Fibroblast of lung (primary cell): Measurements from ENCODE around the gene SUMF2.

Source experiments
- EZH2 ChIP-seq: IDR thresholded peaks from 2 replicates; pipeline ENCODE4 v1.5.1; 2012; ENCODE audit warnings: low read length, control low read depth, mild to moderate bottlenecking; ENCODE audit errors: missing control alignments
- TF ChIP-seq, protein P1 (sequence below), 2 donors: IDR thresholded peaks in 1 of 2; conservative IDR thresholded peaks in 1 of 2; 1 replicate in 1 of 2; 2 replicates in 1 of 2; pipeline ENCODE4 v1.5.1; 2011 to 2012; ENCODE audit warnings: low read length in 2 of 2, control low read depth in 1 of 2, inconsistent platforms in 1 of 2, low read depth in 1 of 2, mild to moderate bottlenecking in 1 of 2

DNA sequence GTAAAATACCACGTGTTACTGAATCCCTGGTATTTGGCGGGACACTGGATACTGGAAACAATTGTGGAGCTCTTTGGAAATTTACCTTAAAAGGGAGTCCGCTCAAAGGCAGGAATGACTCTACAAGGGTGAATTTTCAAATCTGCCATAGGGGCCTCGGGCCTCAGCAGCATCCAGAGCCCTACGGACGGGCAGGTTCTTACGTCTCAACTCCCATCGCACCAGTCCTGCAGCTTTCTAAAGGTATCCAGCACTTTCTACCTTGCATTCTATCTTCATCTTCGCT is 13.1 kb upstream of the SUMF2 start:
- TF ChIP-seq, protein P1, sequence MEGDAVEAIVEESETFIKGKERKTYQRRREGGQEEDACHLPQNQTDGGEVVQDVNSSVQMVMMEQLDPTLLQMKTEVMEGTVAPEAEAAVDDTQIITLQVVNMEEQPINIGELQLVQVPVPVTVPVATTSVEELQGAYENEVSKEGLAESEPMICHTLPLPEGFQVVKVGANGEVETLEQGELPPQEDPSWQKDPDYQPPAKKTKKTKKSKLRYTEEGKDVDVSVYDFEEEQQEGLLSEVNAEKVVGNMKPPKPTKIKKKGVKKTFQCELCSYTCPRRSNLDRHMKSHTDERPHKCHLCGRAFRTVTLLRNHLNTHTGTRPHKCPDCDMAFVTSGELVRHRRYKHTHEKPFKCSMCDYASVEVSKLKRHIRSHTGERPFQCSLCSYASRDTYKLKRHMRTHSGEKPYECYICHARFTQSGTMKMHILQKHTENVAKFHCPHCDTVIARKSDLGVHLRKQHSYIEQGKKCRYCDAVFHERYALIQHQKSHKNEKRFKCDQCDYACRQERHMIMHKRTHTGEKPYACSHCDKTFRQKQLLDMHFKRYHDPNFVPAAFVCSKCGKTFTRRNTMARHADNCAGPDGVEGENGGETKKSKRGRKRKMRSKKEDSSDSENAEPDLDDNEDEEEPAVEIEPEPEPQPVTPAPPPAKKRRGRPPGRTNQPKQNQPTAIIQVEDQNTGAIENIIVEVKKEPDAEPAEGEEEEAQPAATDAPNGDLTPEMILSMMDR (conservative IDR thresholded peaks at IDR 0.05 in 1 of 2, IDR thresholded peaks at IDR 0.05 in 1 of 2; ENCODE audit: low read depth in 1 of 2, low read length in 2 of 2): no peak
- no peak for TF ChIP-seq EZH2
